Fibroblast of lung (primary cell): ENCODE measurements around the gene METRNL. TPM values are rescaled to one million over a fixed set of nuclear protein-coding genes. Genes with fewer than 3 reads are reported as not detected.
"Not testable (repeated sequence)": the region's sequence is repeated elsewhere in the genome, so short reads cannot be mapped to it uniquely, and the experiment has no call there.

Experiments used
- DNase-seq, 2 donors: peaks; one replicate each; pipeline versions ENCODE4 v3.0.0 to v3.0.0-alpha.2; 2010; ENCODE audit warnings: low read depth in 2 of 2
- H2AFZ ChIP-seq: 2 replicates; pipeline ENCODE4 v1.5.1; 2012; ENCODE audit warnings: low read length, control low read depth, inconsistent platforms
- H3K27ac ChIP-seq: 2 replicates; pipeline ENCODE4 v1.5.1; 2011; ENCODE audit warnings: low read length, control low read depth; ENCODE audit not compliant: insufficient read depth
- H3K27me3 ChIP-seq: 2 replicates; pipeline ENCODE4 v1.5.1; 2011; ENCODE audit warnings: mild to moderate bottlenecking, low read length; ENCODE audit not compliant: control insufficient read depth, insufficient read depth
- H3K36me3 ChIP-seq: 2 replicates; pipeline ENCODE4 v1.5.1; 2011; ENCODE audit warnings: low read length; ENCODE audit not compliant: control insufficient read depth, insufficient read depth
- H3K4me1 ChIP-seq: 2 replicates; pipeline ENCODE4 v1.5.1; 2011; ENCODE audit warnings: low read length; ENCODE audit not compliant: control insufficient read depth, insufficient read depth; ENCODE audit errors: extremely low read depth
- H3K4me2 ChIP-seq: 2 replicates; pipeline ENCODE4 v1.5.1; 2011; ENCODE audit warnings: low read length, control low read depth; ENCODE audit not compliant: insufficient read depth; ENCODE audit errors: extremely low read depth
- H3K4me3 ChIP-seq, 4 experiments: fragments of 200-600 bp in 1 of 4; sonication (generic) in 1 of 4; replicated peaks in 1 of 4; 2 replicates each; pipeline ENCODE4 v1.5.1; 2011 to 2016; ENCODE audit warnings: low read length in 4 of 4, low read depth in 3 of 4, mild to moderate bottlenecking in 3 of 4, control low read depth in 2 of 4, inconsistent platforms in 1 of 4, mixed read lengths in 1 of 4; ENCODE audit not compliant: insufficient read depth in 1 of 4; ENCODE audit errors: control extremely low read depth in 1 of 4
- H3K79me2 ChIP-seq: 2 replicates; pipeline ENCODE4 v1.5.1; 2012; ENCODE audit warnings: mild to moderate bottlenecking, low read length, inconsistent platforms; ENCODE audit not compliant: control insufficient read depth, insufficient read depth
- H3K9ac ChIP-seq: 2 replicates; pipeline ENCODE4 v1.5.1; 2011; ENCODE audit warnings: mild to moderate bottlenecking, low read length, control low read depth; ENCODE audit not compliant: insufficient read depth
- H3K9me3 ChIP-seq: 2 replicates; pipeline ENCODE4 v1.5.1; 2012; ENCODE audit warnings: low read depth, low read length; ENCODE audit not compliant: control insufficient read depth, insufficient read depth
- H4K20me1 ChIP-seq: 2 replicates; pipeline ENCODE4 v1.5.1; 2011; ENCODE audit warnings: low read length; ENCODE audit not compliant: control insufficient read depth, insufficient read depth; ENCODE audit errors: extremely low read depth
- EZH2 ChIP-seq: IDR thresholded peaks from 2 replicates; pipeline ENCODE4 v1.5.1; 2012; ENCODE audit warnings: low read length, control low read depth, mild to moderate bottlenecking; ENCODE audit errors: missing control alignments
- polyA plus RNA-seq, 2 donors: library from polyadenylated mRNA; depleted of rRNA in 1 of 2; stranded (reverse) in 1 of 2; unstranded in 1 of 2; fragments of >200 nt; gene quantifications; 2 replicates each; pipeline ENCODE4 v1.2.1, GENCODE V29; 2011 to 2012; ENCODE audit warnings: missing spikeins in 1 of 2
- total RNA-seq: library from RNA; depleted of rRNA; stranded (reverse); fragments of >200 nt; gene quantifications from 2 replicates; pipeline ENCODE4 v1.2.1, GENCODE V29; 2014
- TF ChIP-seq, protein P1 (sequence below), 2 donors: IDR thresholded peaks in 1 of 2; conservative IDR thresholded peaks in 1 of 2; 1 replicate in 1 of 2; 2 replicates in 1 of 2; pipeline ENCODE4 v1.5.1; 2011 to 2012; ENCODE audit warnings: low read length in 2 of 2, control low read depth in 1 of 2, inconsistent platforms in 1 of 2, low read depth in 1 of 2, mild to moderate bottlenecking in 1 of 2

The METRNL gene
- total and polyA plus RNA-seq, 2 donors (not counting 1 experiment from before 2014, with no cell fraction given), result 27.0 to 120 TPM

DNA sequence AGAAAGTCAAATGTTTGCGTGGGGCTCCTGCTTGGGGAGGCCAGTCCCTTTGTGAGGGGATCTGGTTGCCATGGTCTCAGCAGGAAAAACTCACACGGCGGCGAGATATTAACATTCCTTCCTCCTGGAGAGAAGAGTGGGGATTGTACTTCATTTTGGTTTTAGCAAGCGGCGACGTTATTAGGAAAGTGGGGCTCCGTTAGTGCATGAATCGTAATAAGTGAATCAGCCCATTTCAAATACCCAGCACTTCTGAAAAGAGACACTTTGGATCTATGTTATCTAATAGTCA, 41.6 kb upstream of the METRNL start:
- no peaks in the 10 kb centered on the region for H3K4me1 ChIP-seq
- no peaks in the 10 kb centered on the region for H3K27me3 ChIP-seq

GRCh38 chr17:83038983-83039382, 40.4 kb upstream of the METRNL start:
- H3K9ac ChIP-seq, H3K27ac ChIP-seq, H2AFZ ChIP-seq, H3K9me3 ChIP-seq, H4K20me1 ChIP-seq, DNase-seq, H3K27me3 ChIP-seq, H3K4me2 ChIP-seq, H3K4me3 ChIP-seq, H3K36me3 ChIP-seq, H3K79me2 ChIP-seq, H3K4me1 ChIP-seq: not testable (repeated sequence)

More for the DNA sequence above, 41.6 kb upstream of the METRNL start:
- Histone ChIP-seq H3K27ac (no peak overlapping the region), H3K9me3 (no peaks in the 10 kb centered on the region), H3K4me3 (no peak overlapping the region), H3K9ac (no peak overlapping the region), H4K20me1 (no peaks in the 10 kb centered on the region), H2AFZ (no peak overlapping the region), H3K79me2 (no peaks in the 10 kb centered on the region), H3K36me3 (no peaks in the 10 kb centered on the region), H3K4me2 (no peak overlapping the region)
- no peak for TF ChIP-seq EZH2
- TF ChIP-seq, protein P1, sequence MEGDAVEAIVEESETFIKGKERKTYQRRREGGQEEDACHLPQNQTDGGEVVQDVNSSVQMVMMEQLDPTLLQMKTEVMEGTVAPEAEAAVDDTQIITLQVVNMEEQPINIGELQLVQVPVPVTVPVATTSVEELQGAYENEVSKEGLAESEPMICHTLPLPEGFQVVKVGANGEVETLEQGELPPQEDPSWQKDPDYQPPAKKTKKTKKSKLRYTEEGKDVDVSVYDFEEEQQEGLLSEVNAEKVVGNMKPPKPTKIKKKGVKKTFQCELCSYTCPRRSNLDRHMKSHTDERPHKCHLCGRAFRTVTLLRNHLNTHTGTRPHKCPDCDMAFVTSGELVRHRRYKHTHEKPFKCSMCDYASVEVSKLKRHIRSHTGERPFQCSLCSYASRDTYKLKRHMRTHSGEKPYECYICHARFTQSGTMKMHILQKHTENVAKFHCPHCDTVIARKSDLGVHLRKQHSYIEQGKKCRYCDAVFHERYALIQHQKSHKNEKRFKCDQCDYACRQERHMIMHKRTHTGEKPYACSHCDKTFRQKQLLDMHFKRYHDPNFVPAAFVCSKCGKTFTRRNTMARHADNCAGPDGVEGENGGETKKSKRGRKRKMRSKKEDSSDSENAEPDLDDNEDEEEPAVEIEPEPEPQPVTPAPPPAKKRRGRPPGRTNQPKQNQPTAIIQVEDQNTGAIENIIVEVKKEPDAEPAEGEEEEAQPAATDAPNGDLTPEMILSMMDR (conservative IDR thresholded peaks at IDR 0.05 in 1 of 2, IDR thresholded peaks at IDR 0.05 in 1 of 2; ENCODE audit: low read depth in 1 of 2, low read length in 2 of 2), result no peak
- DNase-seq, result no peak

- H3K4me1 ChIP-seq, result no peaks in the 10 kb centered on the region
These were observed 38.1 kb upstream of the METRNL start for GRCh38 chr17:83041305-83041704.

More at GRCh38 chr17:83041305-83041704, 38.1 kb upstream of the METRNL start:
- no peaks in the 10 kb centered on the region for H3K27me3 ChIP-seq
- DNase-seq, result peak; percentile 14 to 15
- no peak overlapping the region for H3K9ac ChIP-seq
- no peaks in the 10 kb centered on the region for H3K79me2 ChIP-seq
- no peak overlapping the region for H3K27ac ChIP-seq
- H2AFZ ChIP-seq, result no peak overlapping the region
- TF ChIP-seq, protein P1 (conservative IDR thresholded peaks at IDR 0.05 in 1 of 2, IDR thresholded peaks at IDR 0.05 in 1 of 2; ENCODE audit: low read depth in 1 of 2, low read length in 2 of 2), result no peak
- TF ChIP-seq EZH2, result no peak
- no peaks in the 10 kb centered on the region for H3K36me3 ChIP-seq
- H3K9me3 ChIP-seq, result no peaks in the 10 kb centered on the region
- no peak overlapping the region for H3K4me2 ChIP-seq
- H3K4me3 ChIP-seq, result no peak overlapping the region
- H4K20me1 ChIP-seq, result no peaks in the 10 kb centered on the region
